HL-60/S4 treated with retinoic acid at 250 ng/mL for 4 days and 3 days (cell line): ENCODE measurements around the gene P2RY14.

Source experiments
- in situ Hi-C: fragments of 300-500 bp; cut with MboI; formaldehyde crosslinking; loops from 2 replicates; pipeline ENCODE4 v1.7.0; 2022; ENCODE audit warnings: low sequenced_read_pairs

Gene P2RY14

DNA sequence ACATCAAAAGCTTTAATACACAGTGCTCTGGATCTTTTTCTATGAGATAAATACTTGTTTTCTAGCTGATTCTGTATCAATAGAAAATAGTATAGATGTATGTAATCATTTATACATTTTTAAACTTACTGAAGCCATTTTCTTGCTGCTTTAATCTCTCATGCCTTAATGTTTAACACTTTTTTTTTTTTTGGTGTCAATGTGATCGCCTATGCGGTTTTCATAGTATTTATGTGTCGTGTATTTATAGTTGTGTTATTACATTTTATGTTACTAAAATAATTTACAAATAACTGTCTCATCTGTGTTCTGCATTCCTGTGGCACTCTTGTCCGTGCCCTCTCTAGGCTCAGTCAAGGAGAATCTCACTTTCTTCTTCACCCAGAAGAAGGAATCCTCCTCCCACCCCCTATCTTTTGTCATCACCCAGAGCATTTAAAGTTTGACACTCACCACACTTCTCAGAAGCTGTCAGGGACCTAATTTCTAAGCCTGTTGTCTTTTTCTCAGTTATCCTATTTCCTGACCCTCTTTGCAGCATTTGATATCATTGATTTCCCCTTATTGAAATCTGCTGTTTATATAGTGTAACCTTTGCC, 54.0 kb downstream of the P2RY14 start:
- in situ Hi-C loops = loop anchor here (10.0 kb wide), 1 partner anchor 60 kb away; no protein-coding TSS in a partner anchor

DNA sequence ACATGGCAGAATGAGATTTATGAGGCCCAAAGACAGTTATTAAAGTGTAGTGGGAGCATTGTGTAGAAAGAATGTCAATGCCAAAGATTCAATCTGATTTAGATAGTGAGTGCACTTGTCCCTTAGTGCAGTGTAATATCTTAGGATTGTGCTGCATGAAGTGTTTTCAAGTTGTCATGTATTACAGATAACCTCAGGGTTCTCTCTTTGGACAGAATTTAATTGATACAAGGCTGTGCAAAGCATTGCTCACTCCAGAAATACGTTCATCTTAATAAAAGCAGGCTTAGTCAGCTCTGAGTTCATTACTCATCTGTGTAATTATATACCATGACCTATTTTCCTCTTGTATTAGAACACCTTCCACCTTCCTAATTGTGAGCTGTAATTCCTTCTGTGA, 59.3 kb downstream of the P2RY14 start:
- in situ Hi-C loops = no loop called here

DNA sequence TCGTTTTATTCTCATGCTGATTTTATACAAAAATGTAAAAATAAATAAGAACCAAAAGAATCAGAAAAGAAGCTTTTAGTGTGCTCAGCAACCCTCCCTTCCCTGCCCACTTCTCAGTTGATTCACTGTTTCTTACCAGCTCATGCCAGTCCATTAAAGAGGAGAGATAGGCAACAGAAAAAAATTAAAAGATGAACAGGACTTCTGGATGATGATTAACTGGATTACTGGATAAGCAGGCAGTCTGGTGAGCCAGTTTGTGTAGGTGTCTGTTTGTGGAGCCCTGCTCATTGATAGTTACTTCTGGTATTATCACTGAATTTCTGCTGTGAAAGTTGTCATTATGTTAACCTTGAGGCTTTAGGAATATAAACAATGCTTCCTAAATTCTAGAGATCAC, 60.2 kb downstream of the P2RY14 start:
- in situ Hi-C loops = no loop called here

DNA sequence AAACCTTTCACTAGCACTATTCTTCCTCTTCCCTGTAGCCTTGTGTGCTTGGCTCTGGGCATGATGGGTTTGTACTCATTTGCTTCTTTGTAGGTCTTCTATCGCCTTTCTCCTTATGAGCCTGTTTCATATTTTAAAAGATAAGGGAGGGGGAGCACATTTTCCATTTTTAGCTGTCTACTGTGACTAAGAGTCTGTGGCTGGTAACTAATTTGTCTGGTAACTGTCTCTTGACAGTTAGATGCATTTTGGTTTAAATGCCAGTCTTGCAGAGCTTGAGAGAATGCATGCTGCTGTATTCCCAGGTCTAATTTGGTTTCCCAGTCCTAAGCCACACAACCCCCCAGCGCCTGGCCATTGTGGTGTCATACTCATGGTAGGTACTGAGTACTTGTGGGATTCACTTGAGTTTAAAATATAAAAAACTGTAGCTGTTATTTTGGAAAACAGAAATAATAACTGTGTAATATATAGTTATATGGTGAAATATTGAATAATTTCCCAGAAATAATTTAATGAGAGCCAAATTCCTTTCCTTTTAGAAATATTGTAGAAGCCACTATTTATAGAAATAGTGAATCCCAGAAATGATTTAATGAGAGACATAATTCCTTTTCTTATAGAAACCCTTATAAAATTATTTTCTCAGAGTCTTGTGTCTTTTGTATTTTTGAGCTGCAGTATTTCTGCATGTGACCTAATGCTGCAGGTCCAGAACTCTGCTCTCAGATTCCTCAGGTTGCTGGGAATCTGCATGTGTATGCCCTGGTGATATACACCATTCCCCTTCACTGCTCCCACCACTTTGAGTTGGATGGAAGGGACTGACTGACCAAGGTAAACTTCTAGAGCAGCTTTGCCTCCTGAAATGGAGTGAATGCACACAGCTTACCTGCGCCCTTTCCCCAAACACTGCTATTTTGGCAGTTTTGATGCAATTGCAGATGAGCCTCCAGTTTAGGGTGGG, 61.4 kb downstream of the P2RY14 start:
- in situ Hi-C loops = no loop called here

DNA sequence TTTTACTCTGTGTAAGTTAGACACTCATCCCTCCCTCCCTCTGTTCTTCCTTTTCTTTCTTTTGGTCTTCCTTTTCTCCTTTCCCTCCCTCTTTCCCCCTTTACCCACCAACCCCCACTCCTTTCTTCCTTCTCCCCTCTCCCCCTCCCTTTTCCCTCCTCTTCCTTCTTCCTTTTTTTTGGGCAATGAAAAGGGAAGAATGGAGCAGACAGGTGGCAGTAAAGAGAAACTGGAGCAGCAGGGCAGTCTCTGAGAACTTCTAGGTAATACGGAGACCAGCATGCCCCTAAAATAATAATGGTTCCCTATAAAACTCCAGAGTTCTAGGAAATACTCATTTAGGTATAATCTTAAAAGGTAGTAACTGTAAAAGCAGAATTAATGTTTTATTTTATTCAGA, 63.9 kb downstream of the P2RY14 start:
- in situ Hi-C loops = no loop called here

DNA sequence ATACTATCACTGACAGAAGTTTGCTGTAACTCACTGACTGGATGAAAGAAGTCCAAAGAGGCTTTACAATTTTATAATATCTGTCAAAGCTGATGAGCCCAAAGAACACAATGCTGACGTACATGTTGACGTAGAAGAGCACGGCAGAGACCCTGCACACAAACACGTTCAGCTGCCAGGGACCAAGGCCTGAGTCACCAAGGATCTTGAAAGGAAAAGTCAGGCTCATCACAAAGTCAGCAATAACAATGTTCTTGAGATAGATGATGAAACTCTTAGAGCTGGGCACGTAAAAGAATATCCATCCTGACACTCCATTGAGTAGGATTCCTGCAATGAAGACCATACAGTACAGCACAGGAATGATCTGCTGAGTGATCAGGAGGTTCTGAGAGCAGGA, 64.5 kb downstream of the P2RY14 start:
- in situ Hi-C loops = no loop called here

DNA sequence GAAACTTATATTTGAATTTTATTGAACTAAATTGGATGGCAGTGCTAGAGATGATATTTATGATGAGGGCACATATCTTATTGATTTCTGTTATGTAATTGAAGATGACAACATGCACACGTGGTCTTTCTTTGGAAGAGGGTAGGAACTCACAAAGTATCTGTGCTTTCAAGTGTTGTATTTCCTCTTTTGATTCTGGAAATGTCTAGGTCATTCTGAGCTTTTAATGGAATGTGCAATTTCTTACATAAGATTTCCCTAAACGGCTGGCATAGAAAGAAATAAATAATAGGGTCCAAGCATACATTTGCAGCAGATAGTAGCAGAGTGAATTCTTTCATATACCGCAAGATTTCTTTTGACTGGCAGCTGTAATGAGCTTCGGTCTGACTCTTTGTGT, 65.2 kb downstream of the P2RY14 start:
- in situ Hi-C loops = no loop called here

DNA sequence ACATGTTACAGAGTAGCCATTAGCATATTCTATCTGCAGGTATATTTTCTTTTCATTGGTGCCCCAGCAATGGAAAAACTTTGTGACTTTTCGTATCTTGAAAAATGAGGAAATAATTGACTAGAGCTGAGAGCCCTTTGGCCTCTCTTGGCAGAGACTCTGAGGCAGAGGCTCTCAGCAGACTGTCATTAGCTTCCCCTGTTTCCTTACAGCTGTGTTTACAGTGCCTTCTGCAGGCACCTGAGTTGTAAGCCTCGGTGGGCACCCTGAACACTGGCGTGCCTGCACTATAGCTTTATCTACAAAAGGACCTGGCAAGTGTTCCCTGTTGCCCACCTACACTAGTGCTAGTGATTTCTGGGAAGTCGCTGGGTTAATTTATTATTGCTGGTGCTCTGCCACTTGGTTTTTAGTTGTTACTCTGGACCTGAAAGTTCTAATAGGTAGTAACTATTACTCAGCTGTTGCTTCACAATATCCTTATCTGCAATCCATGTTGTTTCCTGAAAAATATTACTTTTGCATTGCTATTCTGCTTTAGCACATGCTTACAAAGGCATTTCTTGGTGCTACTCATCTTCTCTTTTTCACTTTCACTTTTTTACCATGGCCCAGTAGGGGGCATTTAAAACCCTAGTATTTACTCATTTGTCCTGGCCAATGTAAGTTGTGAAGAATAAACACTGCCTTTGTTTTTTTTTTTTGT, 67.5 kb downstream of the P2RY14 start:
- in situ Hi-C loops = no loop called here

DNA sequence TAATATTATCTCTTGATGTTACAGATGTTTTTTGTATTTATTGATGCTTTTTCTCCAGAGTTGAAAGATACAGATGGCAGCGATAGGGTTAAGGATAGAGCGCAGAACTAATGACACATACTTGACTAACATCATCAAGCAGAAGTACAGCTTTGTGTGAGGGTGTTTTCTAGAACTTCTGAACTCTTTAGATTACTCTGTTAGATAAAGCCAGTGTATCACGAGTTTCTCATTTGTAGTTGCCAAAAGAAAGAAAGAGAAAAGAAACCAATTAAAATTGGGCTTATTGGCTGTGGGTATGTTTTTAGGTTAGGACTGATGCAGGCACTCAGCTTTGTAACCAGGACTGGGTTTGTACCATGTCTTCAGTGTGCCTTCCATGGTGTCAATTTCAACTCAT, 68.7 kb downstream of the P2RY14 start:
- in situ Hi-C loops = no loop called here

DNA sequence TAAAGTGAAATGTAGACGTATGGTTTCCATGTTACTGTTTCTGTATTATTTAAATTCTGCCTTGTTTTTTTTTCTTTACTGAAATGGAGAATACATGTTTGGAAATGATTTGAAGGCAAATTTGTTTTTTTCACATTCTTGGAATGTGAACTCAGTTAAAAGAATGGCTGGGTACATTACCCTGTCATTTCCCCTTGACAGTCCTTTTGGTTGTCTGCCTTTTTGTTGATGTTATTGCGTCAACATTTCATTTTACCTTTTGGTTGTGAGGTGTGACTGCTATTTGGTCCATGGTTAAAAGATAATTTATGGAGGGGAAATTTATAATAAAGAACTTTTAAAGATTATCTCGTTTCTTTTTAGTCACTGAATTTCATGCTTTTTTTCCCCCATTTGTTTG, 72.1 kb downstream of the P2RY14 start:
- in situ Hi-C loops = no loop called here

DNA sequence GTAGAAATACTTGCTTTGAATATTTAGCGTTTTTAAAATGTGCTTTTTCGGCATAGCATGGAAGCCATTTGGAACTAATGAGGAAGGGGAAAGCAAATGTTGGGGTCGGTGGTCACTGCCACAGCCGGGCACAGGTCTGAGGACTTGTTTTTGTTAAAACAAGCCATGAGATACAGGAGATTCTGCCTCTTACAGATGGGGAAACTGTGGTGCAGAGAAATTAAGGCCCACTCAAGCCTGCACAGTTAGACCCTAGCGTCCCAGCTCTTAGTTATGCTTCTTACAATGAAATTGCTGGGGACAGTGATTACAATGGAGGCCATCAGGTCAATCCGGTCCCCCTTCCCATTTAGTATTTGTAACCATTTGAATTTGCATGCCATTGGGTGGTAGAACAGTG, 72.9 kb downstream of the P2RY14 start:
- in situ Hi-C loops = no loop called here

DNA sequence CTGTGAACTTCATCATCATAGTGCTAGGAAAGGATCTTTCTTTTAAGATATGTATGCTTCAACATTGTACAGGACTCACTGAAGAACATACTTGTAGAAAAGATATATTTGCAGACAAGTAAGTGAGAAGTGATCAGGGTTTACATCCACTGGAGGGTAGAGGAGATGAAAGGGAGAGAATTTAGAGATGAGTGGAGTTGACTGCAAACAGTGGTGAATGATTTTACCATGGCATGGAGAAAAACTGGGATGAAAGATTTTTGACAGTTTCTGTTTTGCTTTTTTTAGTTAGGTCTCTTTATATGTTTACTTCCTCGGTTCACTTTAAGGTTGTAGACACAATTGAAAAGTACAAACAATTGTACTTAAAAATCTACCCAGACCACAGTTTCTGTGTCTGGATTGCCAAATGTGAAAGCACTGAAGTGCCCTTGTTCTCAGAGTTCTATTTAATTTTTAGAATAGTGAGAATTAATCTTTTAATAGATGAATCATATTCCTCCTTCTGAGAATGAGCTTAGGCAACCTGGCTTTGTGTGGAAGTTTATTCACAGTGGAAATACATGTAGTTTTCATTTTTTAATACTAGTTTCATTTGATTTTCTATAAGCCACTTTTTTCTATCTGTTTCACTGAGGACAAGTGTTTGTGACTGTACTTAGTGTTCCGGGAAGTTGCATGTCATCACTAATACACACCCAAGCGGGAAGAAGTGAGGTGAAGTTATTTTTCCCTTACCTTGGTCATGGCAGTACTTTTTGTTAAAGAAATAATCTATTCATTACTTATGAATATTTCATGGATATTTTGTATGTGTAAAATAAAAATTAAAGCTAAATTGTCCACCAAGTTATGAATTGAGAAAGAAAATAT, 73.6 kb downstream of the P2RY14 start:
- in situ Hi-C loops = no loop called here

DNA sequence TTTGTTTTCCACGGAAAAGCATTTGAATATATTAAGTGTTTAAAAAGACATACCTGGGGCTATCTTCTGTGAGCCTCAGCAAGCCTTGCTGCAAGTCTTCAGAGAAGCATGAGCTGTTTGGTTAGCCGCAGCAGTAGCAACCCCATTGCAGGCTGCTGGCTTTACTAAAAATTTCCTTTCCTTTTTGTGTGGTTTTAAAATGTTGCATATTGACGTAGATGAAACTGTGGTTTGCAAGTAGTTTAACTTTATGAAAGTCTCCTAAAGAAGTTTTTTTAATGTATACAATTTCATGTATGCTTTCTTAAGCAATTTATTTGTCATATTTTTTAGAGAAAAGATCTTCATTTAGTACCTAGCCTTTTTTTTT, 75.3 kb downstream of the P2RY14 start, which contains the start of gene GPR171:
Gene GPR171 (minus strand): TSS at position 166 of the 370 bp plus-strand sequence. CDS start 3,830 bp downstream, outside the sequence.
- in situ Hi-C loops = no loop called here

DNA sequence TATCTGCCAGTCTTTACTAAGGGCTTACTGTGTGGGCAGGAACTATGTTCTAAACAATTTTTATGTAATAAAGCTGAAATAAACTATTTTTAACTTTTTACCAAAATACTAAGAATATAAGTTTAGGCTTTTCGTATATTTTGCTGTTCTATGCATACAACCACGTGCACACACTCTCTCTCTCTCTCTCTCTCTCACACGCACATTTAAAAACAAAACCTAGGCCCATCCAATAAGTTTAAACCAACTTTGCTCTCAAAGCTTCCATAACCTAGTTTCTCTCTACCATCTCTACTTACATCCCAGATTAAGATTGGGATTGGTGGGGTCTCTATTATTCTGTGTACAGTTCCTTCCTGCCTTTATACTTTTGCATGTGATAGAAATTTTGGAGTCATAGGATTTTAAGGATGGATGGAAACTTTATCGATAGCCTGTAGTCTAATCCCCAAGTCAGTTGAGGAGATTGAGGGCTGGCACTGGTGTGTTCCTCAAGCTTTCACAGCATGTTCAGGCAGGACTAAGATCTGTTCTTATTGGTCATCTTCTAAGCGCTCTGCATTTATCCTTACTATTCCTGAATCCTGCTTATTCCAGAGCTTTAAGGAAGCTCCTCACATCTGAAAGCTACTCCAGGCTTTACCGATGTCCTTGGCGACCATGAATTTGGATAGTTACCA, 77.2 kb downstream of the P2RY14 start:
- in situ Hi-C loops = no loop called here

DNA sequence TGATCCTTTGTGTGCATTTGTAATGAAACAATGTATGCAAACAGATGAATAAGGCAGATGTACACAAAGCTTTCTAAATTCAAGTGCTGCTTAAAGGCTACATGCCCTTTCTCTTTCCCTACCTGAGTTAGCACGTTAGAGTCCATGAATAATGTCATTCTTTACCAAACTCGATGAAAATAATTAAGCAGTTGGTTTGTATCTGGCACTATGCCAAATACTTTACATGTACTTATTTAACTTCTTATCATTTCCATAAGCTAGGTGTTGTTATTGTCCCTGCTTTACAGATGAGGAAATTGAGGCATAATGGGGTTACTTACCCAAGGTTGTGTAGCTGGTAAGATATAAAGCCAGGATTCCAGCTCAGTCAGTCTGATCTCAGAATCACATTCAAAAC, 77.8 kb downstream of the P2RY14 start:
- in situ Hi-C loops = no loop called here

DNA sequence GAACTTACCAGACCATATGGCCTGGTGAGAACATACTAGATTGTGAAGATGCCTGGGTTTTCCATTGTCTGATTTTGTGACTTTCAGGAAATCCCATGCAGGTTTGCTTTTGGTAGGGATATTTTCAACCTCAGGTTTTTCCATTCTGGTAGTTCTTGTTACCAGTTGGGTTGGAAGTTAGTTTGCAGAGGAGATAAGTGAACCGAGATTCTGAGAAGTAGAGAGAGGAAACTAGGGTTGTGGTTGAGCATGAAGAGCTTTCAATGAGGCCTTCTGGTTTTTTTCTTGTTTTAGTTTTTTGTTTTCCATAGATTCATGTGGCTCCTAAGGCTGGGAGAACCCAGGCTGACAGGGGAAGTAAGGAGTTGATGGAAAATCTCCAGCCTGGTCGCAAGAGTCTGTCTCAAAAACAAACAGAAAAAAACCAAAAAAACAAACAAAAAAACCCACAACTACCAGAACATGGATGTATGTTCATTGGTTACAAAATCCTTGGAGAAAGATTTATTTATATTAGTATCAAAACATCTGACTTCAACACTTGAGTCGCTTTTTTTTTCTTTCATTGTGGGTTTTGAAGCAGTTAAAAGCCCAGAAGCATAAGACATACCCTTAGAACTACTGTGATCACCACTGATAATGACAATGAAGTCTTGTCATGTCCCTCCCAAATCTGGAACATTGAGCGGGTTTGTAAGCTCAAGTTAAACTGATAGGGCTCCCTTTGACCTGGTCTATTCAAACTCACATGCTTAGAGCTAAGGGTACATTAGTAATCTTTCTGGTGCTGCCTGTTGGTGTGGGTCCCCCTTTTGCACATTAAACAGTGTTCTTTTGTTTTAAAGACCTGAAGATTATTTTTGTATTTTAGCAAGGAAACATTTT, 78.5 kb downstream of the P2RY14 start:
- in situ Hi-C loops = no loop called here

DNA sequence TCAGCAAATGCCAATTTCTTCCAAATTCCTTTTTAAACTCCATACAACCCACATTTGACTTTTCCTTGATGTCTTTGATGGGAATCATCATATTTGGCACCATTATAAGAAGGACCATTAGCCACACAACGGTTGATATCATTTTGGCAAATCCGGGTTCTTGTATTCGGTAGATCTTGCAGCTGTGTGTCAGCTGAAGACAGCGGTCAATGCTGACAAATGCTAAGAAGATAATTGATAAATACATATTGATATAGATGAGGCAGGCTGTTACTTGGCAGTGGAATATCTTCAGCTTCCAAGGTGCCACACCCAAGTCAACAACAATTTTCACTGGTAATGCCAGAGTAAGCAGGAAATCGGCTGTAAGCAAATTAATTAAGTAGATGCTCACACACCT, 79.5 kb downstream of the P2RY14 start:
- in situ Hi-C loops = no loop called here

DNA sequence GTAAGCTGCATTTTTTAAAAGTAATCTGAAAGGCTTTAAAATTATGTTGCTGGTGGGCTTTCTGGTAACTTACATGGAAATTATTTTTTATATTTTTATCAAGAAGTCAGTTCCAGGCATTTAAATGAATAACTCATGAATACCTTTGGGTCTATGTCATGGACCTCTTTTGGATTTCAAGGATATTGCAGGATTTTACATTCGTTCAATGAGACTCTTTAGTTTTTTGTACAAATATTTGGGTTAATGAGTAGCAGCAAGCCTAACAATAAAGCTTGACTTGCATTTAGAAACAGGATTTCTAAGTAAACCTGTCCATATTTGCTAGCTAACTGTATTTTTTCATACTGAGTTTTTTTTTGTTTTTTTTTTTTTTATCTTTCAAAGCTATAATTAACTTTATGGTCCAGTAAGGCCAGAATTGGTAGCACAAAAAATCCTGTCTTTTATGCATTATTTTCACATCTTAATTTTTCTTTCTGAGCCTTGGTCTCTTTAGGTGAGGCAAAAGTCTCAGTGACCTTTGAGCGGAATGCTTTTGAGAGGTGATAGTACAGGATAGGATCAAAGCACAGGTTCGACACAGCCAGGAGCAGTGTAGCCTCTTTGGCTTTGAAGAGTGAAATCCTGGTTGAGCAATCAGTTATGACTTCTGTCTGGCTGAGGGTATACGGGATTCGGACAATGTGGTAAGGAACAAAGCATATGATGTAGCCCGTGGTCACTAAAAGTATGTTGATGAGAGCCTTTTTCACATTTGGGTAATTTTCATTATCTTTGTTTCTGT, 80.2 kb downstream of the P2RY14 start:
- in situ Hi-C loops = no loop called here
